Lower lobe of right lung (tissue), 2 donors: ENCODE results near the gene MYLK. TPM values are rescaled to one million over a fixed set of nuclear protein-coding genes. Genes with fewer than 3 reads are reported as not detected.
"Not testable (repeated sequence)": the region's sequence is repeated elsewhere in the genome, so short reads cannot be mapped to it uniquely, and the experiment has no call there.

Source experiments
- ATAC-seq, 2 donors: fragments of 200-7000 bp; cut with Tn5 transposase; one replicate each; pipeline ENCODE4 v1.9.1; 2020 to 2022; ENCODE audit warnings: mild to moderate bottlenecking in 2 of 2, moderate library complexity in 2 of 2
- DNase-seq: peaks from one replicate; pipeline ENCODE4 v3.0.0-alpha.2; 2020
- H3K27ac ChIP-seq: fragments of 200-600 bp; one replicate; pipeline ENCODE4 v1.8.0; 2022
- H3K27me3 ChIP-seq: fragments of 200-600 bp; one replicate; pipeline ENCODE4 v1.8.0; 2022; ENCODE audit warnings: low read depth
- H3K36me3 ChIP-seq: fragments of 200-600 bp; one replicate; pipeline ENCODE4 v1.8.0; 2022; ENCODE audit warnings: mild to moderate bottlenecking
- H3K4me1 ChIP-seq: fragments of 200-600 bp; one replicate; pipeline ENCODE4 v1.8.0; 2022
- H3K4me3 ChIP-seq: fragments of 200-600 bp; one replicate; pipeline ENCODE4 v1.8.0; 2022; ENCODE audit warnings: mild to moderate bottlenecking
- H3K9me3 ChIP-seq: fragments of 200-600 bp; one replicate; pipeline ENCODE4 v1.8.0; 2022
- CTCF ChIP-seq: fragments of 200-600 bp; IDR thresholded peaks from one replicate; pipeline ENCODE4 v1.8.0; 2022; ENCODE audit warnings: antibody characterized with exemption, mild to moderate bottlenecking
- intact Hi-C: fragments of 100-400 bp; cut with DNase I; formaldehyde crosslinking; loops from one replicate; pipeline ENCODE4 v1.11.0; 2022
- total RNA-seq: library from RNA; stranded (reverse); fragmentation: NEBNext Ultra II Directional; extraction: Animal tissue kit (Norgen Biotek cat#: 25700); gene quantifications from one replicate; pipeline ENCODE4 v1.2.1, GENCODE V29; 2021
- donor health status: DM: no; HTN: yes; CAD: no; lungs with severe emphysema.

Gene MYLK
- total RNA-seq, 1 donor from 2014 or later, result 156 TPM

GRCh38 chr3:123893012-123893411, 8.9 kb upstream of the MYLK start:
- no peaks in the 10 kb centered on the region for H3K36me3 ChIP-seq
- no peak overlapping the region for H3K4me3 ChIP-seq
- no peak for ATAC-seq
- no peaks in the 10 kb centered on the region for H3K27me3 ChIP-seq
- no peak for DNase-seq
- peaks cover 7% of the 10 kb centered on the region for H3K9me3 ChIP-seq
- intact Hi-C loops, result no loop called here
- no peaks in the 10 kb centered on the region for H3K4me1 ChIP-seq
- no peak for TF ChIP-seq CTCF
- no peak overlapping the region for H3K27ac ChIP-seq

GRCh38 chr3:123892195-123892594, 8.1 kb upstream of the MYLK start:
- TF ChIP-seq CTCF, result no peak
- intact Hi-C loops, result no loop called here
- H3K27me3 ChIP-seq, result no peaks in the 10 kb centered on the region
- no peak for ATAC-seq
- DNase-seq, result no peak
- no peak overlapping the region for H3K4me3 ChIP-seq
- H3K9me3 ChIP-seq, result peaks cover 7% of the 10 kb centered on the region
- H3K4me1 ChIP-seq, result no peaks in the 10 kb centered on the region
- no peak overlapping the region for H3K27ac ChIP-seq
- H3K36me3 ChIP-seq, result no peaks in the 10 kb centered on the region

GRCh38 chr3:123890991-123891390, 6.9 kb upstream of the MYLK start:
- H3K27ac ChIP-seq, intact Hi-C loops, H3K9me3 ChIP-seq, DNase-seq, H3K4me1 ChIP-seq, H3K4me3 ChIP-seq, H3K36me3 ChIP-seq, ATAC-seq, H3K27me3 ChIP-seq: not testable (repeated sequence)

GRCh38 chr3:123890162-123890561, 6.0 kb upstream of the MYLK start:
- H3K27me3 ChIP-seq, H3K27ac ChIP-seq, DNase-seq, intact Hi-C loops, ATAC-seq, H3K9me3 ChIP-seq, H3K36me3 ChIP-seq, H3K4me3 ChIP-seq, H3K4me1 ChIP-seq: not testable (repeated sequence)

GRCh38 chr3:123884993-123885392, 861 bp upstream of the MYLK start:
- H3K9me3 ChIP-seq, result no peaks in the 10 kb centered on the region
- ATAC-seq (no peak), DNase-seq (no peak)
- no peaks in the 10 kb centered on the region for H3K36me3 ChIP-seq
- peaks cover 10% of the 10 kb centered on the region for H3K4me1 ChIP-seq
- no peak overlapping the region for H3K4me3 ChIP-seq
- intact Hi-C loops, result no loop called here
- TF ChIP-seq CTCF, result no peak
- H3K27me3 ChIP-seq, result peaks cover 15% of the 10 kb centered on the region
- no peak overlapping the region for H3K27ac ChIP-seq

GRCh38 chr3:123883701-123884202, 380 bp downstream of the MYLK start:
- no peaks in the 10 kb centered on the region for H3K9me3 ChIP-seq
- intact Hi-C loops, result no loop called here
- peak overlapping the region; percentile 54 for H3K4me3 ChIP-seq
- no peak for TF ChIP-seq CTCF
- H3K36me3 ChIP-seq, result no peaks in the 10 kb centered on the region
- ATAC-seq, result peak in 1 of 2 donors; percentile 43
- no peak overlapping the region for H3K27ac ChIP-seq
- DNase-seq, result peak; percentile 48
- peaks cover 10% of the 10 kb centered on the region for H3K4me1 ChIP-seq
- peaks cover 15% of the 10 kb centered on the region for H3K27me3 ChIP-seq

- H3K4me1 ChIP-seq, result peaks cover 10% of the 10 kb centered on the region
- ATAC-seq, result no peak
- no peak for DNase-seq
- H3K36me3 ChIP-seq, result no peaks in the 10 kb centered on the region
- intact Hi-C loops, result no loop called here
- no peak overlapping the region for H3K27ac ChIP-seq
- H3K4me3 ChIP-seq, result peak overlapping the region; percentile 54
- no peaks in the 10 kb centered on the region for H3K9me3 ChIP-seq
- TF ChIP-seq CTCF, result no peak
- peaks cover 15% of the 10 kb centered on the region for H3K27me3 ChIP-seq
Measured at GRCh38 chr3:123883111-123883510, 1.0 kb downstream of the MYLK start.
